Lower leg skin (tissue), 3 donors: ENCODE results near the gene ARHGAP44.

ENCODE experiments used
- CTCF ChIP-seq, 3 donors: fragments of 450-650 bp; IDR thresholded peaks; one replicate each; pipeline ENCODE4 v1.5.1; 2016; ENCODE audit warnings: antibody characterized with exemption in 3 of 3, mild to moderate bottlenecking in 3 of 3, moderate library complexity in 2 of 3
- POLR2A ChIP-seq, 2 donors: fragments of 450-650 bp; IDR thresholded peaks; one replicate each; pipeline ENCODE4 v1.6.1; 2016 to 2017; ENCODE audit warnings: antibody characterized with exemption in 2 of 2, mild to moderate bottlenecking in 1 of 2, moderate library complexity in 1 of 2

DNA sequence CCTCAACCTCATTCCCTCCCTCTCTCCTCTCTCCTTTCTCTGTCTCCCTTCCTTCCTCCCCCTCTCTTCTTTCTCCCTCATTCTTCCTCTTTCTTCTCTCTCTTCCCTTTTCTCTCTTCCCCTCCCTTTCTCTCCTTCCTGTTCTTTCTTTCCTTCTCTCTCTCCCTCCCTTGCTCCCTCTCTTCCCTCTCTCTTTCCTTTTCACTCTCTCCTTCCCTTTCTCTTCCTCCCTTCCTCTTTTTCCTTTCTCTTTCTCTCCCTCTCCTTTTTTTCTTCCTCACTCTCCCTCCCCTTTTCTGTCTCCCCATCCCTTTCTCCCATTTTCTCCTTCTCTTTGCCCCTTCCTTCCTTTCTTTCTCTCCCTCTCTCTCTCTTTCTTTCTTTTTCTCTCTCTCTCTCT lies 236.4 kb downstream of the ARHGAP44 start:
- TF ChIP-seq CTCF (IDR thresholded peaks at IDR 0.05) (no peak), POLR2A (IDR thresholded peaks at IDR 0.05) (no peak)
